Astrocyte (in vitro differentiated cells and primary cell): Measurements from ENCODE around the gene SLC43A3. TPM values are rescaled to one million over a fixed set of nuclear protein-coding genes. Genes with fewer than 3 reads are reported as not detected.
A peak's percentile ranks its signal among the peaks of the same experiment; 100 is the strongest.

Source experiments
- DNase-seq: peaks from one replicate; pipeline ENCODE4 v3.0.0-alpha.2; 2010; ENCODE audit warnings: low read depth
- FAIRE-seq: peaks from 2 replicates; lab custom pipeline; 2011; peaks lifted over from hg19 to GRCh38; lab: Jason Lieb, UNC
- H2AFZ ChIP-seq: 2 replicates; pipeline ENCODE4 v1.6.0; 2012; ENCODE audit warnings: low read depth, low read length, inconsistent platforms
- H3K27ac ChIP-seq: 2 replicates; pipeline ENCODE4 v1.5.1; 2011; ENCODE audit warnings: low read depth, low read length, inconsistent platforms
- H3K27me3 ChIP-seq: 2 replicates; pipeline ENCODE4 v1.6.0; 2011; ENCODE audit warnings: low read length, inconsistent platforms; ENCODE audit not compliant: insufficient read depth
- H3K36me3 ChIP-seq: 2 replicates; pipeline ENCODE4 v1.5.1; 2011; ENCODE audit warnings: low read length, inconsistent platforms; ENCODE audit not compliant: insufficient read depth
- H3K4me1 ChIP-seq: 2 replicates; pipeline ENCODE4 v1.5.1; 2011; ENCODE audit warnings: low read length, inconsistent platforms; ENCODE audit not compliant: insufficient read depth
- H3K4me2 ChIP-seq: 2 replicates; pipeline ENCODE4 v1.6.0; 2012; ENCODE audit warnings: low read length, inconsistent platforms
- H3K4me3 ChIP-seq: 2 replicates; pipeline ENCODE4 v1.5.1; 2011; ENCODE audit warnings: low read depth, mild to moderate bottlenecking, low read length, inconsistent platforms; ENCODE audit not compliant: insufficient read depth
- H3K79me2 ChIP-seq: 2 replicates; pipeline ENCODE4 v1.6.0; 2012; ENCODE audit warnings: mild to moderate bottlenecking, low read length, inconsistent platforms; ENCODE audit not compliant: insufficient read depth
- H3K9ac ChIP-seq: 2 replicates; pipeline ENCODE4 v1.6.0; 2012; ENCODE audit warnings: mild to moderate bottlenecking, low read length, inconsistent platforms
- H3K9me3 ChIP-seq: 2 replicates; pipeline ENCODE4 v1.5.1; 2012; ENCODE audit warnings: low read depth, mild to moderate bottlenecking, low read length, inconsistent platforms; ENCODE audit not compliant: insufficient read depth
- H4K20me1 ChIP-seq: 2 replicates; pipeline ENCODE4 v1.6.0; 2012; ENCODE audit warnings: low read length, inconsistent platforms; ENCODE audit not compliant: insufficient read depth
- H3K27ac Mint-ChIP-seq: one replicate; pipeline ENCODE4 v1.8.0; 2021; ENCODE audit warnings: mild to moderate bottlenecking, mixed read lengths; ENCODE audit not compliant: unreplicated experiment
- H3K27me3 Mint-ChIP-seq: one replicate; pipeline ENCODE4 v1.8.0; 2021; ENCODE audit warnings: low read depth, mixed read lengths; ENCODE audit not compliant: unreplicated experiment
- H3K36me3 Mint-ChIP-seq: one replicate; pipeline ENCODE4 v1.8.0; 2021; ENCODE audit warnings: low read depth, mixed read lengths; ENCODE audit not compliant: unreplicated experiment
- H3K4me1 Mint-ChIP-seq: one replicate; pipeline ENCODE4 v1.8.0; 2021; ENCODE audit warnings: low read depth, mixed read lengths; ENCODE audit not compliant: unreplicated experiment
- H3K4me3 Mint-ChIP-seq: one replicate; pipeline ENCODE4 v1.8.0; 2021; ENCODE audit warnings: mild to moderate bottlenecking, moderate library complexity, mixed read lengths; ENCODE audit not compliant: unreplicated experiment
- H3K9me3 Mint-ChIP-seq: one replicate; pipeline ENCODE4 v1.8.0; 2021; ENCODE audit warnings: mild to moderate bottlenecking, mixed read lengths; ENCODE audit not compliant: unreplicated experiment
- EZH2 ChIP-seq: IDR thresholded peaks from 2 replicates; pipeline ENCODE4 v1.6.1; 2012; ENCODE audit warnings: mild to moderate bottlenecking, low read length, inconsistent platforms; ENCODE audit not compliant: insufficient read depth
- total RNA-seq: library from RNA; stranded (reverse); gene quantifications from 2 replicates; pipeline ENCODE4 v1.2.1, GENCODE V29; 2021
- TF ChIP-seq, protein P1 (sequence below): IDR thresholded peaks from 2 replicates; pipeline ENCODE4 v1.5.1; 2011; ENCODE audit warnings: low read depth, mild to moderate bottlenecking, inconsistent platforms, low read length, moderate library complexity; ENCODE audit not compliant: insufficient read depth

The SLC43A3 gene
- total RNA-seq, 1 donor from 2014 or later: 16.4 TPM

DNA sequence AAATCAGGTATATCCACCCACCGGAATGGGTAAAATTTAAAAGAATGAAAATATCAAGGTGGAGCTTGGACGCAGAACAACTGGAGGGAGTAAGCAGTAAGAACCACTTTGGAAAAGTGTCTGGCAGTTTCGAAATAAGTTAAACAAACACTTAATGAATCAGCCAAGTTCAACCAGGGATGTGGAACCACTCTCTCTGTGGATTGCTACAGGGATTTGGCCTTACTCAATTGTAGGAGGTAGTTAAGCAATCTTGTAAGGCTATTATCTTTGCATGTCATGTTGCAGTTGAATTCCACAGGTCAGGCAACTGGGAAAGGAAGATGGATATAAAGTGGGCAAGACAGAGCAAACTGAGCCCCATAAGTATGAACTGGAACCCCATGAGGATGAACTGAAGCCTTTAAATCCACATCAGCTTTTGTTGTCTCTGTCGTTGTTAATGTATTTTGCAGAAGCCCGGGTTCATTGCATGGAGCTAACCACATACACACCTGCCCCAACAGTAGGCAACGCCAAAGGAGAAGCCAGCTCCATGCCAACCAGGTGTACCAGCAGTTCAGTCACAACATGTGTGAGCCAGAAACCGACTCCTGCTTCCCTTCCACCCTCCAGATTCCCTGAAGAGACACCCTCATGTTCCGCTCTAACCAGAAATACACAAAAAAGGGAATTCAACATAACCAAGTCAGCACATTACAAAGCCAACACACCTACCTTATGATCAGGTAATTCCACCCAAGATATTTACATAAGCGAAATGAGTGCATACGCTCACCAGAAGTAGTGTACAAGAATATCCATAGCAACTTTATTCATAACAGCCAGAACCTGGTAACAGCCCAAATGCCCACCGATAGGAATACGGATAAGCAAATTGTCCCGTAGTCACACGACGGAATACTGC, 8.0 kb upstream of the SLC43A3 start:
- no peaks in the 10 kb centered on the region for H3K79me2 ChIP-seq
- peaks cover 13% of the 10 kb centered on the region for H3K27me3 Mint-ChIP-seq
- peak; percentile 90 for DNase-seq
- H3K36me3 Mint-ChIP-seq: peaks cover 3% of the 10 kb centered on the region
- no peaks in the 10 kb centered on the region for H4K20me1 ChIP-seq
- H3K4me2 ChIP-seq: no peak overlapping the region
- H3K4me3 Mint-ChIP-seq: no peak overlapping the region
- H3K9me3 ChIP-seq: no peaks in the 10 kb centered on the region
- H3K9me3 Mint-ChIP-seq: no peaks in the 10 kb centered on the region
- peaks cover 13% of the 10 kb centered on the region for H3K4me1 Mint-ChIP-seq
- no peak overlapping the region for H3K9ac ChIP-seq
- H2AFZ ChIP-seq: no peak overlapping the region
- H3K4me3 ChIP-seq: no peak overlapping the region
- H3K27ac ChIP-seq: no peak overlapping the region
- peaks cover 7% of the 10 kb centered on the region for H3K27me3 ChIP-seq
- peak; percentile 67 for FAIRE-seq
- H3K4me1 ChIP-seq: peaks cover 12% of the 10 kb centered on the region
- no peak overlapping the region for H3K27ac Mint-ChIP-seq
- no peaks in the 10 kb centered on the region for H3K36me3 ChIP-seq
- no peak for TF ChIP-seq EZH2
- TF ChIP-seq, protein P1, sequence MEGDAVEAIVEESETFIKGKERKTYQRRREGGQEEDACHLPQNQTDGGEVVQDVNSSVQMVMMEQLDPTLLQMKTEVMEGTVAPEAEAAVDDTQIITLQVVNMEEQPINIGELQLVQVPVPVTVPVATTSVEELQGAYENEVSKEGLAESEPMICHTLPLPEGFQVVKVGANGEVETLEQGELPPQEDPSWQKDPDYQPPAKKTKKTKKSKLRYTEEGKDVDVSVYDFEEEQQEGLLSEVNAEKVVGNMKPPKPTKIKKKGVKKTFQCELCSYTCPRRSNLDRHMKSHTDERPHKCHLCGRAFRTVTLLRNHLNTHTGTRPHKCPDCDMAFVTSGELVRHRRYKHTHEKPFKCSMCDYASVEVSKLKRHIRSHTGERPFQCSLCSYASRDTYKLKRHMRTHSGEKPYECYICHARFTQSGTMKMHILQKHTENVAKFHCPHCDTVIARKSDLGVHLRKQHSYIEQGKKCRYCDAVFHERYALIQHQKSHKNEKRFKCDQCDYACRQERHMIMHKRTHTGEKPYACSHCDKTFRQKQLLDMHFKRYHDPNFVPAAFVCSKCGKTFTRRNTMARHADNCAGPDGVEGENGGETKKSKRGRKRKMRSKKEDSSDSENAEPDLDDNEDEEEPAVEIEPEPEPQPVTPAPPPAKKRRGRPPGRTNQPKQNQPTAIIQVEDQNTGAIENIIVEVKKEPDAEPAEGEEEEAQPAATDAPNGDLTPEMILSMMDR: no peak

DNA sequence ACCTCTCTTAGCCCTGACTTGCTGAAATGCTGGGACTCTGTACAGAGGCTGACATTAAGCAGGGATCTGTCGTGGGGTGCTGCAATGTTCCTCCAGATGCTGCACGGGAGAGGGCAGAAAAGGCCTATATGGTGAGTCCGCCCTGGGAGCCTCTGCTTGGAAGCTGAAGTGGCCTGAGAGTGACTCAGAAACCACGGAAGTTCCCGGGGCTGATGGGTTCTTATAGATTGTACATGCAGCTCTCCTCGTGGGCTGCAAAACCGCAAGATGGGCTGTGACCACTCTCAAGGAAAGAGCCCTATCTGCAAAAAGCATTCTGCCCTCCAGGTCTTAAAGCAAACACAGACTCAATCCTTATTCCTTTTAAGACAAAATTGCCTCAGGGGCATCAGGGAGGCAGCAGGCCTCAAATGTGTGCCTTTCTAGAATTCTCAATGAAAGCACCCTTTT, 5.8 kb upstream of the SLC43A3 start:
- H3K4me1 Mint-ChIP-seq: peaks cover 14% of the 10 kb centered on the region
- H2AFZ ChIP-seq: no peak overlapping the region
- no peak overlapping the region for H3K9ac ChIP-seq
- H3K4me2 ChIP-seq: peak overlapping the region; percentile 52
- no peaks in the 10 kb centered on the region for H3K9me3 ChIP-seq
- H3K36me3 Mint-ChIP-seq: no peaks in the 10 kb centered on the region
- no peak for FAIRE-seq
- no peak overlapping the region for H3K27ac ChIP-seq
- no peaks in the 10 kb centered on the region for H4K20me1 ChIP-seq
- DNase-seq: peak; percentile 90
- H3K79me2 ChIP-seq: no peaks in the 10 kb centered on the region
- H3K9me3 Mint-ChIP-seq: no peaks in the 10 kb centered on the region
- peaks cover 16% of the 10 kb centered on the region for H3K27me3 Mint-ChIP-seq
- H3K27ac Mint-ChIP-seq: peak overlapping the region; percentile 77
- H3K4me3 ChIP-seq: no peak overlapping the region
- H3K36me3 ChIP-seq: no peaks in the 10 kb centered on the region
- peaks cover 15% of the 10 kb centered on the region for H3K4me1 ChIP-seq
- TF ChIP-seq, protein P1: no peak
- TF ChIP-seq EZH2: no peak
- H3K4me3 Mint-ChIP-seq: no peak overlapping the region
- peaks cover 4% of the 10 kb centered on the region for H3K27me3 ChIP-seq
